GM12873 (cell line): ENCODE results near the gene CAPN14.

Source experiments
- TF ChIP-seq, protein P1 (sequence below): IDR thresholded peaks from 2 replicates; pipeline ENCODE4 v1.5.1; 2012; ENCODE audit warnings: low read depth, mild to moderate bottlenecking, moderate library complexity, low read length, control low read depth; ENCODE audit not compliant: insufficient read depth; ENCODE audit errors: missing control alignments

The CAPN14 gene

GRCh38 chr2:31202041-31202440 lies 15.3 kb downstream of the CAPN14 start:
- TF ChIP-seq, protein P1, sequence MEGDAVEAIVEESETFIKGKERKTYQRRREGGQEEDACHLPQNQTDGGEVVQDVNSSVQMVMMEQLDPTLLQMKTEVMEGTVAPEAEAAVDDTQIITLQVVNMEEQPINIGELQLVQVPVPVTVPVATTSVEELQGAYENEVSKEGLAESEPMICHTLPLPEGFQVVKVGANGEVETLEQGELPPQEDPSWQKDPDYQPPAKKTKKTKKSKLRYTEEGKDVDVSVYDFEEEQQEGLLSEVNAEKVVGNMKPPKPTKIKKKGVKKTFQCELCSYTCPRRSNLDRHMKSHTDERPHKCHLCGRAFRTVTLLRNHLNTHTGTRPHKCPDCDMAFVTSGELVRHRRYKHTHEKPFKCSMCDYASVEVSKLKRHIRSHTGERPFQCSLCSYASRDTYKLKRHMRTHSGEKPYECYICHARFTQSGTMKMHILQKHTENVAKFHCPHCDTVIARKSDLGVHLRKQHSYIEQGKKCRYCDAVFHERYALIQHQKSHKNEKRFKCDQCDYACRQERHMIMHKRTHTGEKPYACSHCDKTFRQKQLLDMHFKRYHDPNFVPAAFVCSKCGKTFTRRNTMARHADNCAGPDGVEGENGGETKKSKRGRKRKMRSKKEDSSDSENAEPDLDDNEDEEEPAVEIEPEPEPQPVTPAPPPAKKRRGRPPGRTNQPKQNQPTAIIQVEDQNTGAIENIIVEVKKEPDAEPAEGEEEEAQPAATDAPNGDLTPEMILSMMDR = no peak

DNA sequence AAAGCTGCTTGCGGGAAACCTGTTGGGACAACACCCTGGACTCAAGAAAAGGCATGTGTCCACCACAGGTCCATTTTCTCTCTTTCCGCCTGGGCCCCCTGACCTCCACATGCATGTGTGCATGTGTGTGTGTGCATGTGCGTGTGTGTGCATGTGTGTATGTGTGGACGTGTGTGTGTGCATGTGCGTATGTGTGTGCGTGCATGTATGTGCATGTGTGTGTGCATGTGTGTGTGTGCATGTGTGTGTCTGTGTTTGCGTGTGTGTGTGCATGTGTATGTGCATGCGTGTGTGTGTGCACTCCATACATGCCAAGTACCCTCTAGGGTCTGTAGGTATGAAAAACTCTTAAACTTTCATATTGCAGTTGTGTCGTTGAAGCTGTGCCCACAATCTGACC lies 16.3 kb downstream of the CAPN14 start:
- TF ChIP-seq, protein P1 = no peak

DNA sequence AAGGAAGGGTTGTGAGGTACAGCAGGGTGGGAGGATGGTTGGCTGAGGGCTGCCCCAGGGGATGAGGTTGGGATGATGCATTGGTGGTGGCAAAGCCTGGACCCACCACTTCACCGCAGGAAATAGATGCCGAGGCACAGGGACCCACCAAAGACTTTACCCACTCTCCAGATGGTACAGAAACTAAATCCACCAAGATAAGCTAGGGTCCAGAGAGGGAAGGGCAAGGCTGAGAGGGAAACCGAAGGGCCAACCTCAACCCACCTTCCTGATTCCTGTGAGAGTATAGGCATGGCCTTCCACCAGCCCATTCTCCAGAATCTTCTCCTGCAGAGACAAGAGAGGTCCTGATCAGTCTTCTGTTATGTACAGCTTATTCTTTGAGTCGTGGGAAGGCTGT lies 18.1 kb downstream of the CAPN14 start:
- TF ChIP-seq, protein P1 = no peak

DNA sequence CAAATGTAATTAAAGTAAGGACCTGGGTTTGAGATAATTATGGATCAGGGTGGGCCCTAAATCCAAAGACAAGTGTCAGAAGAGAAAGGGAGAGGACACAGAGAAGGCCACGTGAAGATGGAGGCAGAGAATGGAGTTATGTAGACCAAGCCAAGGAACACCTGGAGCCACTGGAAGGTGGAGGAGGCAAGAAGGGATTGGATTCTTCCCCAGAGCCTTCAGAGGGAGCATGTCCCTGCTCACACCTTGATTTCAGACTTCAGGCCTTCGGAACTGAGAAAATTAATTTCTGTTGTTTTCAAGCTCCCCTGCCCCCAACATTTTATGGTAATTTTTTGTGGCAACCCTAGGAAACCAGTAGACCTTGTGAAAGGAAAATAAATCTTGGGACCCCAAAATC lies 19.6 kb downstream of the CAPN14 start:
- TF ChIP-seq, protein P1 = no peak

- TF ChIP-seq, protein P1 = no peak
These were observed 20.1 kb downstream of the CAPN14 start for GRCh38 chr2:31197166-31197565.

DNA sequence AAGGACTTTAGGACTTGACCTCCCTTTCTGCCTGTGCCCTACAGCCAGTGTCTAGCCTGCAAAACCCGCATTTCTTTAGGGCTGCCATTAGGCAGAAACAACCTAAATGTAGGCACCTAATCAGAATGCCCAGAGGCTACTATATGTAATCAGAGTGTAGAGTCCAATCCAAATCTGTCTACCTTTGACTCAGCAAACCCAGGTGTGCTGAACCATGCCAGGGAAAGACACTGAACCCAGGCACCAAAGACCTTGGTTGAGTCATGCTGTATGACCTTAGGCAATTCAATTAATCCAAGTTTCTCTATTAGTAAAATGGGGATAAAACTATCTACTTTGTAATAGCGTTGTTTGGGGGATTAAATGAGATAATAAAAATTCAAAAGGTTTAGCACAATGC lies 20.7 kb downstream of the CAPN14 start:
- TF ChIP-seq, protein P1 = no peak

GRCh38 chr2:31193806-31194205 lies 23.5 kb downstream of the CAPN14 start:
- TF ChIP-seq, protein P1 = no peak
